Erythroblast (primary cell): ENCODE data around the gene ZNF679.
"Not testable (repeated sequence)": the region's sequence is repeated elsewhere in the genome, so short reads cannot be mapped to it uniquely, and the experiment has no call there.

Experiments used
- DNase-seq, 2 experiments: peaks; one replicate each; lab custom pipeline; 2025; lab: John Stamatoyannopoulos, UW
- GATA1 ChIP-seq: IDR thresholded peaks from 2 replicates; pipeline ENCODE4 v1.6.1; 2011; ENCODE audit warnings: low read depth, mild to moderate bottlenecking, control low read depth, low read length, moderate library complexity
- POLR2A ChIP-seq: IDR thresholded peaks from 2 replicates; pipeline ENCODE4 v1.6.1; 2011; ENCODE audit warnings: mild to moderate bottlenecking, low read length

Gene ZNF679

DNA sequence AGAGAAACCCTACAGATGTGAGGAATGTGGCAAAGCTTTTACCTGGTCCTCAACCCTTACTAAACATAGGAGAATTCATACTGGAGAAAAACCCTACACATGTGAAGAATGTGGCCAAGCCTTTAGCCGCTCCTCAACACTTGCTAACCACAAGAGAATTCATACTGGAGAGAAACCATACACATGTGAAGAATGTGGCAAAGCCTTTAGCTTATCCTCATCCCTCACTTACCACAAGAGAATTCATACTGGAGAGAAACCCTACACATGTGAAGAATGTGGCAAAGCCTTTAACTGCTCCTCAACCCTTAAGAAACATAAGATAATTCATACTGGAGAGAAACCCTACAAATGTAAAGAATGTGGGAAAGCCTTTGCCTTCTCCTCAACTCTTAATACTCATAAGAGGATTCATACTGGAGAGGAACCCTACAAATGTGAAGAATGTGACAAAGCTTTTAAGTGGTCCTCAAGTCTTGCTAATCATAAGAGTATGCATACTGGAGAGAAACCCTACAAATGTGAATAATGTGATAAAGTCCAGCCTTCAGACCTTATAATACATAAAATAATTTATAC, 38.2 kb downstream of the ZNF679 start:
- no peak for DNase-seq
- no peak for TF ChIP-seq GATA1
- TF ChIP-seq POLR2A: no peak

DNA sequence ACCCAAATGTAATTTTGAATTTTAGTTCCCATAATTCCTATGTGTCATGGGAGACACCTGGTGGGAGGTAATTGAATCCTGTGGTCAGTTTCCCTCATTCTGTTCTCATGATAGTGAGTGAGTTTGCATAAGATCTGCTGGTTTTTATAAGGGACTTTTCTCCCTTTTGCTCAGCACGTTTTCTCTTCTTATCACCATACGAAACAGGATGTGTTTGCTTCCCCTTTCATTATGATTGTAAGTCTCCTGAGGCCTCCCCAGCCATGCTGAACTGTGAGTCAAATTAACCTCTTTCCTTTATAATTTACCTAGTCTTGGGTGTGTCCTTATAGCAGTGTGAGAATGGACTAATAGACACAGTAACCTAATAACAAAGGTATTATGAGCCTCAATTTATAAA, 49.4 kb downstream of the ZNF679 start:
- TF ChIP-seq GATA1 (no peak), POLR2A (no peak)
- no peak for DNase-seq

DNA sequence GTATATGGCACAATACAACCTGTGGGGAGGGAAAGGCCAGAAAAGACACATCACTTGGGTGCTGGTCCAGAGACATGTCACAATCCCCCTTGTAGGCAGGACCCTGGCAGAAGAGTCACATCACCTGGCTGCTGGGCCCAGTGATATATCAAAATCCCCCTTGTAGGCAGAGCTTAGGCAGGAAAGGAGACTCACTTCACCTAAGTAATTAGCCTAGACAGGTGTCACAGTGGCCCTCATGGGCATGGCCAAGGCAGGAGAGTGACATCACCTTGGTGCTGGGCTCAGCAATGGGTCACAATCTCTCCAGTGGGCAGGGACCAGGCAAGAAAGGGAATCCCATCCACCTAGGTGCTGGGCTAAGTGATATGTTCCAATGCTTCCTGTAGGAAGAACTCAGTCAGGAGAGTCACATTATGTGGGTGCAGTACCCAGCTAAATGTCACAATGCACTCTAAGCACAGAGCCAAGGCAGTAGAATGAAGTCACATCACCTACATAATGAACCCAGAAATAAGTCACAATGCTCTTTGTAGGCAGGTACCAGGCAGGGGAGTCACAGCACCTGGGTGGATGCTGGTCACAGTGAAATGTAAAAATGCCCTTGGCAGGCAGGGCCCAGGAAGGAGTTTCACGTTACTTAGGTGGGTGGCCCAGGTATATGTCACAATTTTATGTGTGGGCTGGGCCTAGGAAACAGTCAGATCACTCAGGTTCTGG, 66.6 kb downstream of the ZNF679 start:
- no peak for TF ChIP-seq POLR2A
- TF ChIP-seq GATA1: no peak
- no peak for DNase-seq

DNA sequence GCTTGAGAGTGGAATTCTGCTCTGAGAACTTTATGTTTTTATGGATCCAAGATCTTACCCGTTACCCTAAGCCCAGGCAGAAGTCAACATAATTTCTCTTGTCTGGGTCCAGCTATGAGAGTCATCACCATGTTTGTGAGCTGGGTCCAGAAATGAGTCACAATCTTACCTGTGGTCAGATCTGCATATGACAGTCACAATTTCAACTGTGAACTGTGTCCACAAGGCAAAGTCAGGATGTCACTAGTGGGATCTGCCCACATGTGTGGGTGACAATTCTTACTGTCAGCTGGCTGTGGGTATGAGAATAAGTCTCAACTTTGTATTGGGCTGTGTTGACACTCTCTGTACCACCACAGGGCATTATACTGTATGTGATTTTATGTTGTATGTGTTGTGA, 69.1 kb downstream of the ZNF679 start:
- DNase-seq: not testable (repeated sequence)

DNA sequence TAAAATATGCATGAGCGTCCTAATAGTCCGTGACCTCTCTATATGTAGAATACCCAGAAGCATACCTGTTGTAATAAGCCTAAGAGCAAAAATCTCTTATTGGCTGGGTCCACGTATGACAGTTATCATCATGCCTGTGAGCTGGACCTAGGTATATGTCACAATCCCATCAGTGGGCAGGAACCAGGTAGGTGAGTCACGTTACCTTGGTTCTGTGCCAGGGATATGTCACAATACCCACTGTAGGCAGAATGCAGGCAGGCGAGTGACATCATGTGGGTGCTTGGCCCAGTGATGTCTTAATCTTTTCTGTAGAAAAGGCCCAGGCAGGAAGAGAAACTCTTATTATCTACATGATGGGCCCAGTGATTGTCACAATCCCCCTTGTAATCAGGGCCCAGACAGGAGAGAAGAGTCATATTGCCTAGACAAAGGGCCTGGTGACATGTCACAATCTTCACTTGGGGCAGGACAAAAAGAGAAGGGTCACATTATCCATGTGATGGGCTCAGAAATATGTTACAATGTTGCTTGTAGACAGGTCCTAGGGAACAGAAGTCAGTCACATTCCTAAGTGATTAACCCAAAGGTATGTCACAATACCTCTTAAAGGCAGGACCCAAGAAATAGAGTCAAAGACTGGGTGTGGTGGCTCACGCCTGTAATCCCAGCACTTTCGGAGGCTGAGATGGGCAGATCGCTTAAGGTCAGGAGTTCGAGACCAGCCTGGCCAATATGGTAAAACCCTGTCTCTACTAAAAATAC, 72.5 kb downstream of the ZNF679 start:
- no peak for DNase-seq

DNA sequence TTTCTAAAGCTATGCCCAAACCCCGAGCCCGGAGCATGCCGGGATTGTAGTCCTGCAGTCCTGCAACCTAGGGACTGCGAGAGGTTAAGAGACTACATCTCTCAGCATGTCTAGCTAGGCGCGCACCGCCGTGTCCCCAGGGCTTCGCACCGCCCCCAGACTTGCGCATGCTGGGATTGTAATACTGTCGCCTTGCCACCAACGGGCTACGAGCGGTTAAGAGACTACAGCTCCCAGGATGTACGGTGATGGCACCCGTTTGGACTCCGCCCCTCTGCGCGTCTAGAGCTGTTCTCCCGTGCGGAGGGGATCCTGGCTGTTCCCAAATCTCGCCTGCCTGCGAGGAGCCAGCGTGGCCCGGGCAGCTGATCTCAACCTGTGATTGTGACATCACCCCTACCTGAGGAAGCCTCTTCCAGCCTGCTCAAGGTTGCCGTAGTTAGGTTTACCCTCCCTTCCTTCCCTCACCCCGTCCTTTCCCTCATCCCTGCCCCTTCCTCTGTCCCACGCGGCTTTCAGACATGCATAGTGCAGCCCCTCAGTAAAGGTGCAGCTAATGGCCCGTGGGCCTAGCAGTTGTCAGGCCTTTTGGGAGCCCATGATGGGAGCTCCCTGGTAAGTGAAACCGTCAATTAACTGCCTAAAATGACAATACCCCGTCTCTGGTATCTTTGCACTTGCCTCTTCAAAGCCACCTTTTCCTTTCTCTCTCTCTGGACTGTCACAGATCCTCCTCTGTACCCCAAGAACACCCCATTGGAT, 79.2 kb downstream of the ZNF679 start:
- peak; percentile 48 to 67 for DNase-seq
- no peak for TF ChIP-seq POLR2A
- no peak for TF ChIP-seq GATA1

More for the DNA sequence above, 72.5 kb downstream of the ZNF679 start:
- TF ChIP-seq POLR2A: no peak
- TF ChIP-seq GATA1: no peak

DNA sequence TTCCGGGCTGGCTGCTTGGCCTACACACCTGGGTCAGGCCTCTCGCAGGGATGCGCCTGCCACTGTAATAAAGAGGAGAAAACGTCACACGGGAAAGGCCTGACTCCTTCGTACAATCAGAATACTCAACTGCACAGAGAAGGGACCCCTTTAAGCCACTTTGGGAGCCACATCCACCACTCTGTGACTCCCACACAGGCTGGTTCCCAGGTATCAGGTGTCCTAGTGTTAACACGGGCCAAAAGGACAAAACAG, 79.7 kb downstream of the ZNF679 start:
- TF ChIP-seq POLR2A (no peak), GATA1 (no peak)
- DNase-seq: no peak

DNA sequence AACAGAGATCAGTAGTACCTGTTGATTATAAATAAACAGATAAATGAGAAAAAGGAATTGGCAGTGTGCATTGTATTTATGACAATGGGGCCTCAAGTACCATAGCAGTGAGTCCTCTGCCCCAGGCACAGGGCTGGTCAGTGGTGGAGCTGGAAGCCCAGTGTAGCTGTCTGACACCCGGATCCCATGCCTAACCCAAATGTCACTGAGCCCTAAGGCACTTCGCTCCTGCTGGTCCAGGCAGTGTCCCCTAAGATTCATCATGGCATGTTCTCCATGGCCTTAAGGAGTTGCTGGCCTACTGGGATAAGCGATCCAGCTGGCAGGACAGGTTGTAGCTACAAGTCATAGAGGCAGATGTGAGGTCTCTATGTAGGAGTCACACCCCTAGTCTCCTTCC, 82.2 kb downstream of the ZNF679 start:
- TF ChIP-seq GATA1: no peak
- no peak for TF ChIP-seq POLR2A
- no peak for DNase-seq

DNA sequence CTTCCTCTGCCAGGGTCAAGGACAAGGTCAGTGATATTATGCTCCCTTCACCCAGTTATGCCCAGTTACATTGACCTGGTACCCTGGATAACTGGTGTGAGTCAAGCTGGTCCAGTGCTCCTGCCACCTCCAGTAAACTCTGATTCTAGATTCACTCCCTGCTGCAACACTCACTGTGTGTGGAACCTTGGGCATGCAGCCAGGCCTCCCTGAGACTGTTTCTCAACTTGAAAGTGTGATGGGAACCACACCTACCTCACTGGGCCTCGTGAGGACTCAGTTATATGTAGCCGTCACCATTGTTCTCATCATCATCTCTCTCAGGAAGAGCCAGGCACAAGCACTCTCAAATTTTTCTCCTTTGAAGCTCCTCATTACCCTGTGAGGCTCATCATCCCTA, 84.6 kb downstream of the ZNF679 start:
- no peak for TF ChIP-seq GATA1
- TF ChIP-seq POLR2A: no peak
- DNase-seq: no peak

DNA sequence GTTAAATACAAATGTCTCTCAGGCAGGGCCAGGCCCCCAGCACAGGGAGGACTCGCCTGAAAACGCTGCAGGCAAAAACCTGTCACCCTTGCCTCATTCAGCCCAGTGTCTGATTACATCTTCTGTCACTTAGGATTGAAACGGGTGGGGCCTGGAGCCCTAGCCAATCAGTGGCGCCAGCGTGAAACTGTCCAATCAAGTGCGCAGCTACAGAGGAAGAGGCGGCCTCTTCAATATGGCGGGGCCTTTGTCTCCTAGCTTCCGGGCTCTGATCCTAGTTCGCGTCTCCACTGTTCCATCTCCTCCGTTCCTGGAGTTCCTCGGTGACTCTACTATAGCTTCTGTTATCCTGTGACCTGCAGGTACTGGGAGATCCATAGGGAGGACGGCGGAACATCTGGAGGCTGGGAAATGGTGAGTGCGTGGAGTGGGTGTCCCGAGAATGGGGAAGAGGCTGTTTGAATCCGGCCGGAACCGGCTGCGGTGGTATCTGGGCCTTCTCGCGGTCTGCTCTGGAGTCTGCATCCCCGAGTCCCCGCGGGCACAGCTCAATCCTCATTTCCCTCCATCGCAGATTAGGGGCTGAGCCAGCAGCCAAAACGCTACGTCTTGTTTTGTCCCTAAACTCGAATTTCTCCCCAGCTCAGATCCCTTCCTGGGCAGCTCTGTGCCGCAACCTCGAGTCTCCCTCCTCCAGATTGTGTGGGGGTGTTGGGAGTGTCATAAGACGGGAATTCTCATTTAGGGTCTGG, 85.6 kb downstream of the ZNF679 start, which contains the start of gene ZNF736:
ZNF736 (plus strand) TSS at position 222 of the 752 bp plus-strand sequence; CDS start at position 412, 190 bp downstream.
- DNase-seq: peak; percentile 87 to 88
- no peak for TF ChIP-seq GATA1
- TF ChIP-seq POLR2A: peak; percentile 75

DNA sequence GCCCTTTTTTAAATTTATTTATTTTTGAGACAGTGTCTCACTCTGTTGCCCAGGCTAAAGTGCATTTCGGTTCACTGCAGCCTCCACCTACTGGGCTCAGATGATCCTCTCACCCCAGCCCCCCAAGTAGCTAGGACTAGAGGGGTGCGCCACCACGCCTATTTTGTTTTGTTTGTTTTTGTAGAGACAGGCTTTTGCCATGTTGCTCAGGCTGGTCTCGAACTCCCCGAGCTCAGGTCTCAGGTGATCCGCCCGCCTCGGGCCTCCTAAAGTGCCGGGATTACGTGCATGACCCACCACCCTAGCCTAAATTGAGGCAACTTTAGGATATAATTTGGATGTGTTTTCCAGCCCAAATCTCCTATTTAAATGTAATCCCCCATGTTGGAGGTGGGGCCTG, 86.3 kb downstream of the ZNF679 start:
- no peak for TF ChIP-seq POLR2A
- TF ChIP-seq GATA1: no peak
- DNase-seq: peak; percentile 5 to 21

DNA sequence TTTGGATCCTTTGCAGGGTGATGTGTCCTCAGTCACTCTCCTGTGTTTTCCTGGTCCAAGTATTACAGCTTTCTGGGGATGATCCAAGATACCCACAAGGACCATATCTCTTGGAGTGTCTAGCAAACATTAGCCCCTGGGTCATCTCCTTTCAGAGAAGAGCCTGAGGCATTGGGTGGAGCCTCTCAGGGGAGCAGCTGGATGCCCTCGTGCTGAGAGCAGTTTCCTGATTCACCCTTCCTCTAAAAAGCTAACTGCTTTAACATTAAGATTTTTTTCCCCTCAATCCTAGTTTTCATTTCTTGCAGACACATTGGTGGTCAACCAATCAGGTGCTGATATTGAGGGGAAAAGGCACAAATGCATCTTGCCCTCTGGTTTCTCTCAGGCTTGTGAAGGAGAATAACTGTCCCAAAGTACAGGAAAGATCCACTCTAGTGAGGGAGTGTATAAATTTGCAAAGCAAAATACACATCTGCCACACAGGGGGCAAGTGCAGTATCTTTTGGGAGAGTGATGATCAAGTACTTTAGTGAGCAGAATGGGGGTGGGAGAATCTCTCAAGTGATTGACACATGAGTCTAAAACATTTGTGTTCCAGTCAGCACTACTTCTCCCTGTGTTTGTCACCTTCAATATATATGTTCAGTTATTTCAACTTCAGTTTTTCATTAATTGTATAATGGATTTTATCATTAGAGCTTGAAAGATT, 87.9 kb downstream of the ZNF679 start:
- DNase-seq: not testable (repeated sequence)
